T47D (cell line): ENCODE results near the gene CNGB1.

Experiments used
- DNase-seq, 2 experiments: peaks; one replicate each; pipeline versions ENCODE4 v3.0.0 to v3.0.0-alpha.2; 2011 to 2012; ENCODE audit warnings: low read depth in 1 of 2, low spot score in 1 of 2
- JUND ChIP-seq: IDR thresholded peaks from 2 replicates; pipeline ENCODE4 v1.6.1; 2012; ENCODE audit warnings: low read depth
- in situ Hi-C: cut with HindIII; loops from 2 replicates; pipeline ENCODE4 v1.10.0; 2016; ENCODE audit warnings: low sequenced_read_pairs, low pct_unique_long_range_greater_than_20kb

Gene CNGB1

DNA sequence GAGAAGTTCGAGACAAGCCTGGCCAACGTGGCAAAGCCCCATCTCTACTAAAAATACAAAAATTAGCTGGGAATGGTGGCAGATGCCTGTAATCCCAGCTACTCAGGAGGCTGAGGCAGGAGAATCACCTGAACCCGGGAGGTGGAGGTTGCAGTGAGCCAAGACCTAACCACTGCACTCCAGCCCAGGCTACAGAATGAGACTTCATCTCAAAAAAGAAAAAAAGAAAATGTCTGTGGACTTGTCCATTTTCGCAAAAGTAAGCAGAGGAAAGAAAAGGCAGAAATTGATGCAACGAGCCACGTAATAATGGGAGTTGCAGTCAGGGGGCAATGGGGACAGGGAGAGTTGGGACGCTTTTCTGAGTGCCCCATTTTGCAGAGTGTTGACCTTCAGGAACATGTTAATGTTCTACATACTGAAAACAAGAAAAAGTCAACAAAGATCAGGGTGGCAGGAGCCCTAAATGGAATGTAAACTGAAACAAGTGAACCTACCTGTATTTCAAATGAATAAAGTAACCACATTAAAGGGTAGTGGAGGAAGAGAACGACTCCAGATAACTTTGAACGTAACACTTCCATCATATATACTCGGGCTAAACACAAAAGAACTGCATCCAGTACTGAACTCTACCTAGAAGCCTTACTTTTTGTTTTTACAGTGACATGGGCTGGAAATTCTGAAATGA, 76.4 kb downstream of the CNGB1 start:
- in situ Hi-C loops: no loop called here
- DNase-seq: peak in 1 of 2 experiments; percentile 12
- TF ChIP-seq JUND: no peak

GRCh38 chr16:57893559-57894389, 77.2 kb downstream of the CNGB1 start:
- in situ Hi-C loops: no loop called here
- no peak for TF ChIP-seq JUND
- peak in 1 of 2 experiments; percentile 48 for DNase-seq

DNA sequence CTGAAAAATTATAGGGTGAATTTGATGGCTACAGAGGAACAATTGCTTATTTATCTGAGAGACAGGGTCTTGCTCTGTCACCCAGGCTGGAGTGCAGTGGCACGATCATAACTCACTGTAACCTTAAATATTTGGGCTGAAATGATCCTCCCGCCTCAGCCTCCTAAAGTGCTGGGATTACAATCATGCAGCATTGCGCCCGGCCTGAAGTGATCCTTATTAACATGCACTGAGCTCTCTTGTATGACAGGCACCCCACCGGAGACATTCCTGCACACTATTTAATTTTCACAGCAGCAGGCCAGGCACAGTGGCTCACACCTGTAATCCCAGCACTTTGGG, 77.7 kb downstream of the CNGB1 start:
- no peak for DNase-seq
- no peak for TF ChIP-seq JUND
- in situ Hi-C loops: no loop called here

- in situ Hi-C loops: no loop called here
- no peak for DNase-seq
- TF ChIP-seq JUND: no peak
These were observed 78.4 kb downstream of the CNGB1 start for GRCh38 chr16:57892447-57893096.

DNA sequence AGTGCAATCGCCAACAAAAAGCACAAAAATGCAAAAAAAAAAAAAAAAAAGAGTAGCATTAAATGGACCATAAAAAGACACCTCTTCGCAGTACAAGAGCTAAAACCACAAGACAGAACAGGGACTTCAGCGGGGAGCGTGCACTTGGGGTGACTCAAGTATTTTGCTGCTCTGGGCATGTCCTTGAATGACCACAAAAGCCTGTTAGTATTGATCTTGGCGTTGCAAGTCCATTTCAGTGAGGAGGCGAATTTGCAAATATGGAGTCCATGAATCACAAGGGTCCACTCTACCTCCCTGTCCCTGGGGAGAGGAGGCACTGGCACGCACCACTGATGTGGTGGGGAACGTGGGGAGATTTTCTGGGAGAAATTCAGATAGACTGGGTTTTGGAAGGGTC, 78.9 kb downstream of the CNGB1 start:
- no peak for TF ChIP-seq JUND
- no peak for DNase-seq
- in situ Hi-C loops: no loop called here

DNA sequence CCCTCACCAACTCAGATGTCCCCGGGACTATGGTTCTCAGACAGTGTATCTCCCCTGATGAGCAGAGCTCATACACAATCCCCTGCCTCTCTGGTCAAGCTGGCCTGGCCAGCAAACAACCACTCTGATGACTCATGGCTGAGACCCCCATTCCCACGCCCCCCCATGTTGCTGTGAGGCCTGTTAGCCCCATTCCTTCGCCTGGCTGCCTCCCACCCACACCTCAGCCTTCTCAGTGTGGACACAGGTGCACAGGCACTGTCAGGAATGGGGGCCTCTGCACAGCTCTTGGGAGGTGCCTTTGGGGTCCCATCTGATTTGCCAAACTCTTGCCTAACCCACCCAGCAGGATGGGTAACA, 80.2 kb downstream of the CNGB1 start:
- DNase-seq: no peak
- in situ Hi-C loops: no loop called here
- no peak for TF ChIP-seq JUND

- no peak for DNase-seq
- no peak for TF ChIP-seq JUND
- in situ Hi-C loops: no loop called here
These were observed 80.8 kb downstream of the CNGB1 start for GRCh38 chr16:57889960-57890751.

- DNase-seq: no peak
- no peak for TF ChIP-seq JUND
- in situ Hi-C loops: no loop called here
These were observed 81.4 kb downstream of the CNGB1 start for GRCh38 chr16:57889522-57889921.

- no peak for DNase-seq
- in situ Hi-C loops: no loop called here
- no peak for TF ChIP-seq JUND
These were observed 81.8 kb downstream of the CNGB1 start for GRCh38 chr16:57889111-57889510.

GRCh38 chr16:57888128-57888527, 82.8 kb downstream of the CNGB1 start:
- in situ Hi-C loops: no loop called here
- TF ChIP-seq JUND: no peak
- DNase-seq: no peak

- in situ Hi-C loops: no loop called here
- DNase-seq: no peak
- no peak for TF ChIP-seq JUND
These were observed 83.2 kb downstream of the CNGB1 start for GRCh38 chr16:57887711-57888110.

GRCh38 chr16:57886427-57886826, 84.5 kb downstream of the CNGB1 start:
- TF ChIP-seq JUND: no peak
- in situ Hi-C loops: no loop called here
- no peak for DNase-seq
